ENCODE measurements around the gene HPCAL1.
A peak's percentile ranks its signal among the peaks of the same experiment; 100 is the strongest.
"Not testable (repeated sequence)": the region's sequence is repeated elsewhere in the genome, so short reads cannot be mapped to it uniquely, and the experiment has no call there.

The HPCAL1 gene

DNA sequence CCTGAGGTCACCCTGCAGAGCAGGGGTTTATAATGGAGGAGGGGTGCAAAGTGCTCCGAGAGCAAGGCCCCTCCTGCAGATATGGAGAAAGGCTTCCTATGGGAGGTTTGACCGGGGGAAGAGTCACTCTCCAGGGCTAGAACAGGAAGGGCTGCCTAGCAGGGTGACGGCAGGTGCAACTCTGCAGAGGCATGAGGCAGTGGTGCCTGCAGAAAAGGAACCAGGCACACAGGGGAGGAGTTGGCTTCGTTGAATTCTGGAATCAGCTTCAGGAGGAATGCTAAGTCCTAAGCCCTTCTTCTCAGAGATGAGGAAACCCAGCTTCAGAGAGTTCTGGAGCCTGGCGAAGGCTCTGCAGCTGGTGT lies 17.5 kb upstream of the HPCAL1 start:
- DNase-seq, result no peak

DNA sequence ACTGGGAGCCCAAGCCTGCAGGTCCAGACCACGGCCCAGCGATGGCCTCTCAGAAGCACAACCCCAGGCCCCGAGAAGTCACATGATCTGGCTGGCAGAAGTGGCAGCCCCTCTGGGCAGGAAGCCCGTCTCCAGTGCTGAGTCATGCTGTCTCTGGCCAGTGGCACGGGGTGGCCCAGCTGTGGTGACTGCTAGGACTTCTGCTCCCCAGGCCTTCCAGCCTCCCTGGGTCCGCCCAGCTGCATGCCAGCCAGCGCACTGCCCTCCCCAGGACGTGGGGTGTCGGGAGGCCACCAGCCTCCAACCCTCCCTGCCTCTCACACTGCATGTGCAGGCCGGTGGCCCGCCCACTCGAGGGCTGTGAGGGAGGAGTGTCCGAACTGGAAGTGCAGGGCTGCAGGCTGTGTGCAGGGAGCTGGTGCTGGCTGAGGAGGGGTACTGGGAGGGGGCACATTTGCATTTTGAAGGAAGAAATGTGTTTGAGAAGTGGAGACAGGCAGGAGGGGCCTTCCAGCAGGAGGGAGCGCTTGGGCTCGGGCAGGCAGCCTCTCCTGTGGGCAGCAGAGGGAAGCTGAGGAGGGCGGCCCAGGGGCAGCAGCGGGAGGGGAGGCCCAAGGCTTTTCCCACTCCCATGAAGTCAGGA lies 17.0 kb upstream of the HPCAL1 start:
- peak; percentile 24 for DNase-seq

DNA sequence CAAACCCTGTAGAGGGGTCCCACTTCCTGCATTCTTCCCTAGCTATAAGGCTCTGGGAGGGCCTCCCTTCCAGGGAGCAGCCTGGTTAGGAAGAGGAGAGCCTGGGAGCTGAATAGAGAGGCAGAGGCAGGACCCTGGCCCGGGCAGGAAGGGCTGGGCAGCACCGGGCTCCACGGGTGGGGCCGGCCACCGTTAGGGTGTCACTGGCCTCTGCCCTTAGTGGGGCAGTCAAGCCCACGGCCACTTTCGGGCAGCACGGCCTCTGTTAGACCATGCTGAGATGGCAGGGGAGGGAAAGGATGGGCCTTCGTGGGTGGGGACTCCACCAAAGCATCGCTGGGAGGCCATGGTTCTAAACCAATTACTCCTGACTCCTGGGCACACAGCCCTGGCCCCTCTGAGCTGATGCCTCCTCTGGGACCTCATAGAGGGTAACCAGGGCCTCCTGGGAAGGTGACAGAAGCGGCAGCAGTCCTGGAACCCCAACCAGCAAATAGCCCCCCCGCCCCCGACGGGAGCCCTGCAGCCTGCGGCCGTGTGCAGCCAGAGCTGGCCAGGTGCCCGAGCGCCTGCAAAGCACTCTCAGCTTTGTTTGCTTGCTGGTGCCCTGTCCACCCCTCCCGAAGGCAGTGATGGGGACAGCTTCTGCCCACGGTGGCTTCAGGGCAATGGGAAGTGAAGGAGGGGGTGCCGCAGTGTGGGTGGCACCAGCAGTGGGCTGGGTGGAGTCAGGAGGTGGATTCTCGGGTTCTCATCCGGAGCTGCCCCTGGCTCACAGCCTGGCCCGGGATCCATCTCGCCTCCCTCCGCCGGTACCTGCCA lies 16.3 kb upstream of the HPCAL1 start:
- peak; percentile 74 for DNase-seq

DNA sequence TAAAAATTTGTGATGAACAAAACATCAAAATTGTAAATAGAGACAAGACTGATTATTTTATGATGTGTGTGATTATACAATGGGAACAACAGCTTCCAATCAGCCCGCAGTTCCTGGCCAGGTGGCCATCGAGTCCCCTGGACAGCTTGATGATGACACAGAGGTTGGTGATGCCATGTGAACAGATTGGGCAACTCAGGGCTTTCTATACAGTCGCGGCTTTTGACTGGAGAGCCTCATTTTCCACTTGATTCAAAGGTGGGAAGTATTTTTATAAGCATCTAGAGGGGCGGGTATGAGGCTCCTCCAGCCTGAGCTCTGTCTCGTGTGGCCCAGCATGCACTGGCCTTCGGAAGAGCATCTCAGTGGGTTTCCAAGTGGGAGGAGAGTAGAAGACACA lies 14.9 kb upstream of the HPCAL1 start:
- no peak for DNase-seq

DNA sequence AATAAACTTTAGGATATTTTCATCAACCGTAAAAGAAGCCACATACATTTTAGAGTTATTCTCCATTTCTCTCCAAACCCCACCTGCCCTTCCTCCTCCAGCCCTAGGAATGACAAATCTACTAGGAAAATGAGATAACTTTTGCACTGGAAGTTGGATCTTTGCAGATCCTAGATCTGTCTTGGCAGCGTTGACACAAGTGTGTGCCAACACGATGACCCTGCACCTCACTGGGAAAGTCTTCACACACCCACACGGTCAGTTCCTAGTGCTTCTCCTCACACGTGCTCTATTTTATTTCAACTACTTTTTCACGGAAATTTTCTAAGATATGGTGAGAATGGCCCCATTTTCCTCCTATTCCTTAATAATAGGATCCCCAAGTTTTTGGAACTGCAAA lies 14.1 kb upstream of the HPCAL1 start:
- no peak for DNase-seq

DNA sequence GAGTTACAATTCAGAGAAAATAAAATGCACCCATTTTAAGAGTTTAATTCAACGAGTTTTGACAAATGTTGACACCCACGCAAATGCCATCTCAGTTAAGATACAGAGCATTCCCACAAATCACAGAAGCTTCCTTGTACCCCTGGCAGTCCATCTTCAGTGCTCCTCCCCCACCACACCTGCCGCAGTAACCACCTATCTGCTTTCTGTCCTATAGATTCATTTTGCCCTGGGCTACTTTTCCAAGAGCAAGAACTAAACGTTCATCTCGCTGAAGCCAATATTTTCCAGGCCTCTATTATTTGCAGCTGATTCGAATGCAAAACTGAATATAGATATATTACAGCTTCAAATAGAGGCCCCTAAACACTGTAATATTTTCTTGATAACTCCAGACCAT lies 13.4 kb upstream of the HPCAL1 start:
- DNase-seq, result no peak

DNA sequence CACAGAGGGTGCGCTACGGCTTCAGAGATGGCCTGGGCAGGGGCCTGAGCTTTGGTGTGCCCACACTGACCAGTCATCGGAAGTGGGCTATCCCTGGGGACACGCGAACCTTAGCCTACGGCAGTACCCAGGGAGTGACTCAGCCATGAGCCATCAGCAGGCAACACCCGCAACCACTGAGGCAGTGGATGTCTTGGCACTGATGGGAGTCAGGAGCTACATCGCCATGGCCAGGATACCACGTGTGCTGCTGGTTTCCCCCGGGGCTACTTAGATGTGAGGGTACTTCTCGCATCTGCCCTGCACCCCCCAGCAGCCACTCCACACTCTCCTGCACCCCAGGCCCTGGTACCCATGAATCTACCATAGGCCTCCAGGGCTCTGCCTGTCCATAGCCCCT lies 12.8 kb upstream of the HPCAL1 start:
- DNase-seq, result no peak

DNA sequence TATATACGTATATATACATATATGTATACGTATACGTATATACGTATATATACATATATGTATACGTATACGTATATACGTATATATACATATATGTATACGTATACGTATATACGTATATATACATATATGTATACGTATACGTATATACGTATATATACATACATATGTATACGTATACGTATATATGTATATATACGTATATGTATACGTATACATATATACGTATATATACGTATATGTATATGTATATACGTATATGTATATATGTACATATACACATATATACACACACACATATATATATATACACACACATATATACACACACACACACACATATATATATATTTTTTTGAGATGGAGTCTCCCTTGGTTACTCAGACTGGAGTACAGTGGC lies 11.3 kb upstream of the HPCAL1 start:
- not testable (repeated sequence) for DNase-seq

DNA sequence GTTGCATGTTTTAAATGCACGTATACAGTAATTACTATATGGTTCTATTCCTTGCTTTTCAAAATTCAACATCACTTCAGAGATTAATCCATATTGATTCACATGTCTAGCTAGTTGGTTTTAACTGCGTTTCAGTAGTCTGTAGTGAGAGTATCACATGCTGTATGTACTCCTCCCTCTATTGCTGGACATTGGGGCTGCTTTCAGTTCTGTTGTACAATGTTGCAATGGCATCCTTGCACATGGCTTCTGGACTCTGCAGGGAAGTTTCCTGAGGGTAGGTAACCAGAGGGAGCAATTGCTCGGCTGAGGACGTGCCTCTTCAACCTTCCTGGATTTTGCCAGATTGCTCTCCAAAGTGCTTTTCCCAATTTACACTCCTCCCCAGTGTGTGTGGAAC lies 10.7 kb upstream of the HPCAL1 start:
- DNase-seq, result no peak

DNA sequence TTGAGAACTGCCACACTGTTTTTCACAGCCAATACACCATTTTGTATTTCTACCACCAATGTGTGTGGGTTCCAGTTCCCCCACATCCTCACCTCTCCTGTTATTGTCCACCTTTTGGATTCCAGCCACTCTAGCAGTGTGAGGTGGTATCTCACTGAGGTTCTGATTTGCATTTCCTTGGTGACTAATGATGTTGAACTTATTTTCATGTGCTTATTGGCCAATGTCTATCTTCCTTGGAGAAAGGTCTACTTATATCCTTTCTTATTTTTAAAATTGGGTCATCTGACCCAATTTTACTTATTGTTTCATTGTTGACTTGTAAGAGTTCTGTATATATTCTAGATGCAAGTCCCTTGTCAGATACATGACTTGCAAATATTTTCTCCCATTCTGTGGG lies 9.1 kb upstream of the HPCAL1 start:
- DNase-seq, result no peak

DNA sequence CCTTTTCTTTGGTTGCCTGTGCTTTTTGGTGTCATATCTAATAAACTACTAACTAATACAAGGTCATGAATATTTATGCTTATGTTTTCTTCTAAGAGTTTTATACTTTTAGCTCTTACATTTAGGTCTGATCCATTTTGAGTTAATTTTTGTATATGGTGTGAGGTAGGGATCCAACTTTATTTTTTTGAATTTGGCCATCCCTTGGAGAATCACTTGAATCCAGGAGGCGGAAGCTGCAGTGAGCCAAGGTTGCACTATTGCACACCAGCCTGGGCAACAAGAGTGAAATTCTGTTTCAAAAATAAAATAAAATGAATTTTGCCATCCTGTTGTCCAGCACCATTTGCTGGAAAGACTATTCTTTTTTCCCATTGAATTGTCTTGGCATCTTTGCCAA lies 8.6 kb upstream of the HPCAL1 start:
- no peak for DNase-seq

DNA sequence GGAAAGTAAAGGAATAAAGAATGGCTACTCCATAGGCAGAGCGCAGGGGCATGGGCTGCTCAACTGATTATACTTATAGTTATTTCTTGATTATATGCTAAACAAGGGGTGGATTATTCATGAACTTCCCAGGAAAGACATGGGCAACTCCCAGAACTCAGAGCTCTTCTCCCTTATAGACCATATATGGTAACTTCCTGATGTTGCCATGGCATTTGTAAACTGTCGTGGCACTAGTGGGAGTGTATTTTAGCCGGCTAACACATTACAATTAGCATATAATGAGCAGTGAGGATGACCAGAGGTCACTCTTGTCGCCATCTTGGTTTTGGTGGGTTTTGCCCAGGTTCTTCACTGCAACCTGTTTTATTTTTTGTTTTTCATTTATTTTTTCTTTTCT lies 7.1 kb upstream of the HPCAL1 start:
- DNase-seq, result not testable (repeated sequence)

DNA sequence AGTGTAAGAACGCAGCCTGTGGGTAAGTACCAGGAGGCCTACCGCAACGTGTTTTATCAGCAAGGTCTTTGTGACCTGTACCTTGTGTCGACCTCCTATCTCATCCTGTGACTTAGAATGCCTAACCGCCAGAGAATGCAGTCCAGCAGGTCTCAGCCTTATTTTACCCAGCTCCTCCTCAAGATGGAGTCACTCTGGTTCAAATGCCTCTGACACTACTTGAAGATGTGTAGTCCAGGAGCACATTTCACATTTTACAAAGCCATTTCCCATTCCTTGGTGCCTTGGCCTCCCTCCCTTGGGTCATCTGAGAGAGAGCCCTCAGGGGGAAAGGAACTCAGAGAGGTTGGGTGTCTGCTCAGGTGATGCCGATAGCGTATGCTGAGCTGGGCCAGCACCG lies 6.6 kb upstream of the HPCAL1 start:
- DNase-seq, result no peak

DNA sequence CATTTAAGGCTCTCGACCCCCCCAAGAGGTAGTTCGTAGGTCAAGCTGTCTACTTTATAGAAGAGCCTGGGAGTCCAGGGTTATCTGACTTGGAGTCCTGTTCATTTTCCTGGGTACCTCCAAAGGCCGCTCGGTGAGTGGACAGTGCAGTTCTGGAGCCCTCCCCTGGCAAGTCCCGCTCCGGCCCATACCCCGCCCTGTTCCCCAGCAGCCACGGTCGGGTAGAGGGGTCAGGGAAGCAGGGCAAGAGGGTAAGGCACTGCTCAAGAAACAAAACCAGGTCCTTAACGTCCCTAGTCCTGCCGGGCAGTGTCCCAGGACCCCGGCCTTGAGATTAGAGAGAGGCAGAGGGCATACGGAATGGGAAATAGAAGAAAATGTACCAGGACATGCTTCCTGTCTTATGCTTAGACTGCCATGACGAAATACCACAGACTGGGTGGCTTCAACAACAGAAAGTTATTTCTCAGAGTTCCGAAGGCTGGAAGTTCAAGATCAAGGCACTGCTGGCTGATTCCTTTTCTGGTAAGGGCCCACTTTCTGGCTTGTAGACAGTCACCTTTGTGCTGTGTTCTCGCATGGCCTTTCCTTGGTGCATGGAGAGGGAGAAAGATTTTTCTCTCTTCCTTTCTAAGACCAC lies 5.4 kb upstream of the HPCAL1 start:
- no peak for DNase-seq

DNA sequence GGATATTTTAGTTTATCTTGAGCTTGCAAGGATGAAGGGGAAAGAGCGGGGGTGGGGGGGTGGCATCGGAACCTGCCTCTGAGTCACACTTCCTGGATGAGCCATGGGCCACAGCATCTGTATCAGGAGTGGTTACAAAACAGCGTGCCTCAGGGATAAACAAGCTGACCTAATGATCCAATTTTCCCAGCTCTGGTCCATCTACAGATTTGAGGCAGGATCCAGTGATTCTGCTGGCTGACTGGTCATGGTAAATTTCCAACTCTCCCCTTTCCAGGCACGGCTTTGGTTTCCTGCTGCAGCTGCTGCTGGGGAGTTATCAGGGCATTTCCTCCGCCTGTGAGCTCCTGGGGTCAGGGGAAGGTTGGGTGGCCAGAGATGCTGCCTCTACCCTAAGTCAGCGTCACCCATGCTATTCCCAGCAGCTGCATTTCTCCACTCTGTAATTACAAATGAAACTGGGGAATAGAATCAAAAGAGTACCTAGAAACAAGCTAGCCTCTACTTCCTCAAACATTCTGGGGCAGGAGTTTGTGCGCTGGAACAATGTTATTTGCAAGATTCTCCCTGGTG lies 4.7 kb upstream of the HPCAL1 start:
- no peak for DNase-seq

DNA sequence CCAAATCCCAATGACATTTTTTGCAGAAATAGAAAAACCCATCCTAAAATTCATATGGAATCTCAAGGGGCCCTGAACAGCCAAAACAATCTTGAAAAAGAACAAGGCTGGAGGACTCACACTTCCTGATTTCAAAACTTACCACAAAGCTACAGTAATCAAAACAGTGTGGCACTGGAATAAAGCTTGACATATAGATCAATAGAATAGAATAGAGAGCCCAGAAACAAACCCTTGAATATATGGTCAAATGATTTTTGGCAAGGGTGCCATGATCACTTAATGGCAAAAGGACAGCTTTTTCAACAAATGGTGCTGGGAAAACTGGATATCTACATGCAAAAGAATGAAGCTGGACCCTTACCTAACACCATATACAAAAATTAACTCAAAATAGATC lies 3.9 kb upstream of the HPCAL1 start:
- DNase-seq, result not testable (repeated sequence)

DNA sequence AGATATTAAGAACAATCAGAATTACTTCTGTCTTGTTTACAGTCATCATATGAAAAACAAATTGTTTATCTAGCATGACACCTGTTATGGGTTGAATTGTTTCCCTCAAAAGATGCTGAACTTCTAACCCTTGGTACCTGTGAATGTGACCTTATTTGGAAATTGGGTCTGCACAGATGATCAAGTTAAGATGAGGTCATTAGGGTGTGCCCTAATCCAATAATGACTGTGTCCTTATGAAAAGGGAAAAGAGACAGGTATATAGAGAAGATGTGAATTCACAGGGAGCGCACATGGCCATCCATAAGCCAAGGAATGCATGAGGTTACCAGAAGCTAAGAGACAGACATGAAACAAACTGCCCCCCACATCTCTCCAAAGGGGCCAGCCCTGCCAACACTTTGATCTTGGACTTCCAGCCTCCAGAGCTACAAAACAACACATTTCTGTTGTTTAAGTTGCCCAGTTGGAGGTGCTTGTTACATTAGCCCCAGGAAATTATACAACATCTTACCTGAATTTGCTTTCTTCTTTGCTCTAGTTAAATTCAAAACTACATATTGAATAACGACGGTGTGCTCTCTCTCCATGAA lies 2.3 kb upstream of the HPCAL1 start:
- DNase-seq, result no peak

DNA sequence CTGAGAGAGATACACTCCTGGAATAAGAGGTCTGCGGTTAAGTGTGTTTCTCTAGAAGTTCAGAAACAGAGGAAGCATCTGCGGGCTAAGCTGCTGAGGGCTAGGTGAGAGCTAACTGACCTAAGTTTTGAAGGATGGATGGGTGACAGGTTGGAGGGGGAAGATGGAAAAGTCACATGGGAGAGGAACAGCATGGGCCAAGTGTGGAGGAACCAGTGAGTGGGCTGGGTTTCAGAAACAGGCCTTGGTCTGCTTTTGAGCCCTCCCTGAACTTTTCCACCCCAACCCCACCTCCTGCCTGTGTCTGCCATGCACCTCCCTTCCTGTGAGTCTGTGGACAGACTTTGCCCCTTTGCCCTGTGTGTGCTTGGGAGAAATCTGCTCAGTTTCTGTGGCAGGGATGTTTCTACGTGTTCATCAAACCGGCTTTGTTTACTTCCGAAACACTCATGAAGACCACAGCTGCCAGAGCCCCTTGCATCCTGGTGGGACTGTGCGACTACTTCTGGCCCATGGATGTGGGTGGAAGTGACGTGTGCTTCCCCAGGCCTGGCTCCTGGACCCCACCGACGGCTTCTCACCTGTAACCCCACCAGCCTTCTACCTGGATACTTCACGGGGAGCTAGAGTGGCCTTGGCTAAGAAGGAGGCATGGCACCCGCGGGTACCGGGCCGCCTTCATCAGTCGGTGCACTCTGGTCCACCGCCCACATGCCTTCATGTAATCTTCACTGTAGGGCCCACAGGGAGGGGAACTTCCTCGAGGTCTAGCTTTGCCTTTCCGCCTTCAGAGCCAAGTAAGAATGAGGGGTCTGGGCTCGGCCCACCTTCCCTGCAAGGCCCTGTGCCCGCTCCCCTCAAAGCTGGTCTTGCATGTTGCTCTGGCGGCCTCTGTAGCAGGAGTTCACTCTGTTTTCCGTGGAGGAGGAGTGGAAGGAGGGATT lies 1.4 kb upstream of the HPCAL1 start:
- no peak for DNase-seq

DNA sequence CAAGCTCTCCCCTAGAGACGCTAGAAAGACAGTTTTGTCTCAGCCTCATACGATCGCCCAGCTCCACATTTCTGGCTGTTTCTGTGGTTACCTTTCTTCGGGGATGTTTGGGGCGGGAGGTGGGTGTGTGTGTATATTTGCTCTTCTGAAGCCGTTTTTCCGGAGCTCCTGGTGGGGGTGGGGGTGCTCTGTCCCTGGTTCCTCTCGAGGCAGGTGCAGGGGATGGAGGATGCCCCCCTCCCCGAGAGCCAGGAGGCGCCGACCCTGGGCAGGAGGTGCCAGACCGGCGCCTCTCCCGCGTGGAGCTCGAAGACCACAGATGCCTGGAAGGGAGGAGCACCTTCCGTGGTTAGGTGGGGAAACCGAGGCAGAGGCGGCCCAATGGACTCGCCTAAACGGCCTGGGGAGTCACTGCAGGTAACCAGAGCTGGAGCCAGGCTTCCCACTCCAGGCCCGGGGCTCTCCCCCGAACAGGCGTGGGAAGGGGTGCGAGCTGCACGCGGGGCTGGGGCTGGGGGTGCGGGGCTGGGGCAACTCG lies 694 bp upstream of the HPCAL1 start:
- no peak for DNase-seq

DNA sequence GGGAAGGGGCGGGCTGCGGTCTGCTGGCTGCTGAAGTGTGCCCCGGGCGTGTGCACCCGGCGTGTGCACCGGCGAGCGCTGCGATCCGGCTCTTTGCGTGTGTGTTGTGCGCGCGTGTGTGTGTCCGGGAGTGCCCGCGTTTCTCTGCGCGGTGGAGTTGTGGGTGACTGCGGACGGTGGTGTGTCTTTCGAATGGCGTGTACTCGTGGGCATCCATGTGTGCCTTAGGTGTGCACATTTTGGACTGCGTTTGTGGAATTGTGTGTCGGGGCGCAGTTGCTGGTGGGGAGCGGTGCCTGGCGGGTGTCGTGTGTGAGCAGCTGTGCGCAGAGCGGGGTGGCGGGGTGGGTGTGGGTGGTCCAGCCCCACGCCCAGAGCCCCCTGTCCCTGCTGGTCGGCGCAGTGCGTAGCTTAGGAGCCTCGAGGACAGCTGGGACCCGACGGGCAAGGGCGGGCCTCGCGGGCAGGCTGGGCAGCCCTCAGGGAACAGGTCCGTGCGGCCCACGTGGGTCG lies 533 bp downstream of the HPCAL1 start:
- DNase-seq, result no peak

DNA sequence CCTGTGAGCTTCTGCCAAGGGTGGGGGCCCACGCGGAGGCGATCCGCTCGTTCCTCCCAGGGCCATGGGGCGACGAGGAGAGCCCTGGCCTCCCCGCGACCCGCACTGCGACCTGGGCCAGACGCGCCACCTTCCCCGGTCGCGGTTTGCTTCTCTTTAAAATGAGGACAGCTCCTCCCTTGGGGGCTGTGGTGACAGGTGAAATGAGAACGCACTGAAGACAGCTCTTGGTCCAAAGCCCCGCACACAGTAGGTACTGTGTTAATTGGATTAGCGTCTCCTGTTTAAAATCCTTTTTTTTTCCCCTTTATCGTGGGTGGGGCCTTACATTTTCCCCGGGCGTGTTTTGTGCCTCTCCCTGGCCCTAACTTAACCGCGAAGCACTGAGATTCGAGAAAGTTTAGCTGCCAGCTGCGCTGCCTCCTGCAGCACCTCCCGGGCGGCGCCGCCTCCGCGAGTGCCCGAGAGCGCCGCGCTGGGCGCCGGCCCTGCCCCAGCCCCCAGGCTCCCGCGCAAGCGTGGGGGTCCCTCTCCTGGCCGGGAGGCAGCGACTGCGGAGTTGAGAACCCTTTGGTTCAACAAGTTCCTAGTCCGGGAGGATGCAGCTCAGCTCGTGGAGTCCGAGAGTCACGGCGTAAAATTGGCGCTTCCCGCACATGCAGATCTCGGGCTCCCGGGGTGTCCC lies 1.1 kb downstream of the HPCAL1 start:
- no peak for DNase-seq
